GM19025 (cell line): ENCODE data around the gene TMCO6.
"Not testable (repeated sequence)": the region's sequence is repeated elsewhere in the genome, so short reads cannot be mapped to it uniquely, and the experiment has no call there.

Experiments used
- ATAC-seq: cut with Tn5 transposase; IDR thresholded peaks from one replicate; pipeline ENCODE4 v1.9.1; 2021; ENCODE audit warnings: mild to moderate bottlenecking, low read depth, moderate library complexity; ENCODE audit not compliant: unreplicated experiment

Gene TMCO6

DNA sequence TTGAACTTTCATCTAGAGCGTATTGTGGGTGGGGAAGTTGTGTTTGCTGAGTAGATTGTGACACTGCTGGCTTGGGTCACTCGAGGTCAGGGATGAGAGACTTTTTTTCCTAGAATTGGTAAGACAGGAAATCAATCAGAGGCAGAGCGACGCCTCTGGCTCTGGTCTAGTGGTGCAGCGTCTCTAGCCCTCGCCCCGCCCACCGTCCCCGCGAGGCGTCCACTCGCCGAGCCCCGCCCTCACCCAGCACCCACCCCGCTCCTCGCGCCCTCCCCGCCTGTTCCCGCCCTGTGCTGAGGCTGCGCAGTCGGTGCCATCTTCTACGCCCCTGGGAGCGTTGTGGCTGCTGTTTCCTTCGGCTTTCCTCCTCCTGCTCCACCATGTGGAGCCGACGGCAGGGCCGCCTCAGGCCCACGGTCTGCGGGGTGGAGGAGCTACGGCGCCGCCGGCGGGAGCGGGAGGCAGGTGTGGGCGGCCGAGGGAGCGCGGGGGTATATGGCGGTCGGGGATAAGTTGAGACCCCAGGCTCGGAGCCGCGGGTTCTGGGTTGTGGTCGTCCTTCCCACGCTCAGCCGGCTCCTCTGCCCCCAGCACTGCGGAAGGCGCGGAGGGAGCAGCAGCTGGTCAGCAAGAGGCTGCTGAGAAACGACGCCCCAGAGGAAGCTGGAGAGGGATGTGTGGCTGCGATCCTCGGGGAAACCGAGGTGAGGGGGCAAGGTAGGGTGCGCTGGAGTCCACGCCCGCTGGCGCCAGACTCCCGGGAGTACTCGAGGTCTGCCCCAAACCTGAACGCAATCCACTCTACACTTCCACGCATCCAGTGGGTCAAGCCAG is at the start of gene TMCO6:
TMCO6 (plus strand) TSS at position 304 of the 834 bp plus-strand sequence; CDS start at position 381, 77 bp downstream.
- peak; percentile 96 for ATAC-seq

- ATAC-seq, result no peak
Observed at GRCh38 chr5:140590861-140591260, 48.4 kb upstream of the TMCO6 start.

DNA sequence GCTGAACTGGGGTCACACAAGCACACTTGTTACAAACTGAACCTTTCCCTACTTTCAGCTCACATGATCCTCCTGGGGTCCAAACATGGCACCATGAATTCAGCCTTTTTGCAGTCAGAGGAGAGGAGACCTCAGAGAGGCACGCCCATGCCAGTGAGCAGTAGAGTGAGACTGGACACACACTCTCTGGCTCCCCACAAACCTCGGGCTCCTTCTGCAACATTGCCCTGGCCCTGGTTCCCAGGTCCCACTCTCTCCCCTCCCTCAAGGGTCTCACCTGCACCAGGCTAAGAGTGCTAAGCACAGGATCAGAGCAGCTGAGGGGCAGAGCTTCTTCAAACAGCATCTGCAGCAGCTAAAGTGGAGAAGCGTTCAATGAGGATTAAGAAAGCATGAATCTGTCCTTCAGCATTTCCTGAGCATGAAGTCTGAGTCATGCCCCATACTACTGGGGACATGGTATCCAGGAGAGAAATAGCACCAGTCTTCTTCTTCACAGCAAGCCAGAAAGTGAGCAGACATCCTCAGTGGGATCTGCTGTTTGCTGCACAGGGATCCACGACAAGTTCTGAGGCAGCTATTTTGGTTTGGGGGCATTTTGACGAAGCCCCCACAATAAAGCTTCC is 47.4 kb upstream of the TMCO6 start:
- ATAC-seq, result no peak

DNA sequence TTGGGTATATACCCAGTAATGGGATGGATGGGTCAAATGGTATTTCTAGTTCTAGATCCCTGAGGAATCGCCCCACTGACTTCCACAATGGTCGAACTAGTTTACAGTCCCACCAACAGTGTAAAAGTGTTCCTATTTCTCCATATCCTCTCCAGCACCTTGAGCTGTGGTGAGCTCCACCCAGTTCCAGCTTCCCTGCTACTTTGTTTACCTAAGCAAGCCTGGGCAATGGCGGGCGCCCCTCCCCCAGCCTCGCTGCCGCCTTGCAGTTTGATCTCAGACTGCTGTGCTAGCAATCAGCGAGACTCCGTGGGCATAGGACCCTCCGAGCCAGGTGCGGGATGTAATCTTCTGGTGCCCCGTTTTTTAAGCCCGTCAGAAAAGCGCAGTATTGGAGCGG is 46.2 kb upstream of the TMCO6 start:
- not testable (repeated sequence) for ATAC-seq

GRCh38 chr5:140594169-140594568 is 45.1 kb upstream of the TMCO6 start:
- no peak for ATAC-seq

DNA sequence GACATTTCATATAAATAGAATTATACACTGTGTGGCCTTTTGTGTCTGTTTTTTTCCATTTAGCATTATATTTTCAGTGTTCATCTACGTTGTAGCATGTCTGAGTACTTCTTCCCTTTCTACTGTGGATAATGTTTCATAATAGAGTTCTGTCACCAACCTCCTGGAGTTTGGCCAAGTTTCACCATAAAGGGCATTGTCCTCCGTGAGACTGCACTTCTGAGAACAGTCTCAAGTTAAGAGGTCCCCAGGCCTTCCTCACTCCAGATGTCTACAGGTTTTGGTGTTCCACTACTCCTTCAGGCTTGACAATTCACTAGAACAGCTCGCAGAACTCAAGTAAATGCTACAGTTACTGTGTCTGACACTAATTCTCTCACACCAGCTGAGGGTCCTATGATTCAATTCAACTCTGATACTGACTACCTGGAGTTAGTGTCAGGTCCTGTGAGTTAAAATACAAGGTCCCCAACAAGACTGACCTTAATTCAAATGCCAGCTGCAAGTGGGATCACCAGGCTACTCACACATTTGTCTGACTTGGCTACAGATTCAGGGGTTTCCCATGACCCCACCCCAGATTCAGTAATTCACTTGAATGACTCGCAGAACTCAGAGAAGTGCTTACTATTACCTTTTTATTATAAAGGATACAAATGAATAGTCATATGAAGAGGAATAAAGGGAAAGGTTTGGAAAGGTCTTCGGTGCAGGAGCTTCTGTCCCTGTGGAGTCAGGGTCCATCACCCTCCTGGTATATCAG is 43.5 kb upstream of the TMCO6 start:
- no peak for ATAC-seq

DNA sequence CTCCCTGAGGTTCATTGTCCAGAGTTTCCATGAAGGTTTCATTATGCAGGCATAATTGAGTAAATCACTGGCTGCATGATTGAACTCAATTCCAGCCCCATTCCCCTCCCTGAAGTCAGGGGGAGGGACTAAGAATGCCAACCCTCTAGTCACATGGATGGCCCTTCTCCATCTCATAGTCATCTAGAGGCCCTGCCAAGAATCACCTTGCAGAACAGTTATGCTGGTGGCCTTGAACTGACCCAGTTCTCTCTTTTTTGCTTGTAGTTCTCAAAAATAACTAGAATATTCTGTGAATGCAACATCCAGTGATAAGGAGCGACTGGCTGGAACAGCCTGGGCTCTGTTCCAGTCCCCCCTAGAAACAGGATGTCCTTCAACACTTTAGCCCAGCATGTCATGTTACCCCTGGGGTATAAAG is 42.9 kb upstream of the TMCO6 start:
- ATAC-seq, result no peak

DNA sequence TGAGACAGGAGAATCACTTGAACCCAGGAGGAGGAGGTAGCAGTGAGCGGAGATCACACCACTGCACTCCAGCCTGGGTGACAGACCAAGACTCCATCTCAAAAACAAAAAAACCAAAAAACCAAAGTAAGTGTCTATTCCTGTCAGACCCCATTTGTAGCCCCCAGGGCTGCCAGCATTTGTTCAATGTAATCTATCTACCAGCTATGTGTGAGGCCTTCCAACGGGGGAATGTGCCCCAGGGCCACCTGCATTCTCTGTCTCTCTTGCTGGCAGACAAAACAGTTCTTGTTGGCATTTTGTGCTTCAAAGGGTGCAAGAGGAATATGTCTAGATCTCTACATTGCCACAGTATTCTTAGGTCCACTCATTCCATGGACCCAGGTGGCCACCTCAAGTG is 40.4 kb upstream of the TMCO6 start:
- ATAC-seq, result no peak

GRCh38 chr5:140600096-140600495 is 39.2 kb upstream of the TMCO6 start:
- no peak for ATAC-seq

DNA sequence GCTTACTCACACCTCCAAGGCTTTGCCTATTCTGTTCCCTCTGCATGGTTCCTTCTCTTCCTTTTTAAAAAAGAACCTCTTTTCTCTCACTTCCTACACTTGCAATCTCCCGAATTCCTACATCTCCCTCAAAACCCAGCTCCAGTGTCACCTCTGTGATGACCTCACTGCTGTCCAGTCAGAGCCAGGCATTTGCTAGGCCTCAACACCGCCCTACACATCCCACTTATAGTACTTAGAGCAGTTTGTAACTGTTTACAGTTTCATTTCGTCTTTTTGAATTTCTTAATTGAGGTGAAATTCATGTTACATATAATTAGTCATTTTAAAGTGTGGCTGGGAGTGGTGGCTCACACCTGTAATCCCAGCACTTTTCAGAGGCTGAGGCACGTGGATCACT is 37.1 kb upstream of the TMCO6 start:
- no peak for ATAC-seq

DNA sequence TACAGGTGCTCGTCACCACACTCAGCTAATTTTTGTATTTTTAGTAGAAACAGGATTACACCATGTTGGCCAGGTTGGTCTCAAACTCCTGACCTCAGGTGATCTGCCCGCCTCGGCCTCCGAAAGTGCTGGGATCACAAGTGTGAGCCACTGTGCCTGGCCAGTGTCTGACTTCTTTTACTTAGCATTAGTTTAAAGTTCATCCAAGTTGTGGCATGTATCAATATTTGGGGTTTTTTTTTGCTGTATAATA is 35.9 kb upstream of the TMCO6 start:
- not testable (repeated sequence) for ATAC-seq

DNA sequence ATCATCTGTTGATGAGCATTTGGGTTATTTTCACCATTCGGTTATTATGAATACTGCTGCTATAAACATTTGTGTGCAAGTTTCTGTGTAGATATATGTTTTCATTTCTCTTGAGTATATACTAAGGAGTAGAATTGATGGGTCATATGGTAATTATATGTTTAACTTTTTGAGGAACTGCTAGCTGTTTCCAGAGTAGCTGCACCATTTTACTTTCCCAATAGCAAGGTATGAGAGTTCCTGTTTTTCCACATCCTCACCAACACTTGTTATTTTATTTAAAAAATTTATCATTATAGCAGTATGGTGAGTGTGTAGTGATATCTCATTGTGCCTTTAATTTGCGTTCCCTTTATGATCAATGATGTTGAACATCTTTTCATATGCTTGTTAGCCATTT is 35.5 kb upstream of the TMCO6 start:
- no peak for ATAC-seq

DNA sequence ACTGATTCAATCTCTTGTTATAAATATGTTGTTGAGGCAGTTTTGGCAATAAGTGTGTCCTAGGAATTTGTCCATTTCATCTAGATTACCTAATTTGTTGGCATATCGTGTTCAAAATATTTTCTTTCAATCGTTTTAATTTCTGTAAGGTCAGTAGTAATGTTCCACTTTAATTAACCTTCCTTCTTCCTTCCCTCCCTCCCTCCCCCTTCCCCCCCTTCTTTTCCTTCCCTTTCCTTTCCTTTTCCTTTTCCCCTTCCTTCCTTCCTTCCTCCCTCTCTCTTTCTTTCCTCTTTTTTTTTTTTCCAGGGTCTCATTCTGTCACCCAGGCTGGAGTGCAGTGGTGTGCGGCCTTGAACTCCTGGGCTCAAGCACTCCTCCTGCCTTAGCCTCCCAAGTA is 33.4 kb upstream of the TMCO6 start:
- ATAC-seq, result no peak

GRCh38 chr5:140607031-140607430 is 32.2 kb upstream of the TMCO6 start:
- ATAC-seq, result no peak

GRCh38 chr5:140608722-140609121 is 30.5 kb upstream of the TMCO6 start:
- no peak for ATAC-seq

GRCh38 chr5:140609126-140609525 is 30.1 kb upstream of the TMCO6 start:
- ATAC-seq, result no peak

DNA sequence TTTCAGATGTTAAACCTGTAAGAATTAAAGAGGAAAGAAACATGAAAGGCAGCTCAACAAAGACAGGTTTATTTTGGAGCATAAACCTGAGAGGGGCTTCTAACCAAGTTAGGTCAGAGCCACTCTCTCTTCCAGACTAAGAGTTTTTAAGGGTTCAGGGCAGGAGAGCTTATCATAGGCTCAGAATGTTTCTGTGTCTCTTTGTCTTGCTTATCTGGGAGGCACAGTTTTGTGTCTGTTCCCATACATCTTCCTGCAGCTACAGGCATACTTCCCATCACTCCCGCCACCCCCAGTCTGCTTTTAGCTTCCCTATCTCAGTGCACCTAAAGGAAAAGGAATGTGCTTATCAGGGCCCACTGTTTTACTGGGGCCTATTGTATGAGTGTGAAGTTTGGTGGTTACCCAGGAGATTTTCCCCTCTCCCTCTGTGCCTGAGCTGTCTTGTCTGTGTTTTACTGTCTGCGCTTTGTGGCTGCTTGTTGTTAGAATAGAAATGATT is 28.2 kb upstream of the TMCO6 start:
- ATAC-seq, result no peak

DNA sequence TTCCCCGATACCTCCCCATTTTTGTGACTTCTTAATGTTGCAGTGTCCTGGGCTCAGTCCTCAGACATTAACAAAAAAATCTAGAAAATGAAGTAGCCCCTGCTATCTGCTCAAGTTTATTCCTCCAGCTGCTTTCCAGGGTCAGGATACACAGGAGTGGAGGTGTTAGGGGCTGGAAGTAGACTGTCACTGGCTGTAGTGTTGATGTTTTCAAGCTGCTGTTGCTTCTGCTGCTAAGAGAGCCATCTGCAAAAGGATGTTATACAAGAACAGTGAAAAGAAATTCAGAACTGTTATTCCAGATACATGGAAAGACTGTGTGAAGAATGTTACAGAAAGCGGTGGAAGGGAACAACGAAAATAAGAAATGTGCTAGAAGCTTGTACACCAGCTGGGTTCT is 16.9 kb upstream of the TMCO6 start:
- no peak for ATAC-seq

DNA sequence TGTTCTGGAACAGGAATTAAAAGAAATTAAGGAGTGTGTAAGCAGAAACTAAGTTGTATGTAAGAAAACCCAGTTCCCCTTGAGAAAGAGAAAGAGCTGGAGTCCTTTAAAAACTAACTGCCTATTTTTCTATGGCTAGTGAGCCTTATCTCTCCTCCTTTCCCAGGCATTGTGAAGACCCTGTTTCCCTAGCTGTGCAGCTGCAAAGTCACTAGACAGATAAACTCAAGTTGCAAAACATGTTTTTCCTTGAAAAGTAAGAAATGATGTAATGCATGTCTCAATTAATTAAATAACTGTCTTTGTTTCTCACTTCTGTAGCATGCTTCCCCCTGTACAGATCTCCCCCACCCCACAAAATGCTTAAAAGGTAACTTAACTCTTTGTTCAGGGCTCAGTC is 16.2 kb upstream of the TMCO6 start:
- ATAC-seq, result not testable (repeated sequence)

DNA sequence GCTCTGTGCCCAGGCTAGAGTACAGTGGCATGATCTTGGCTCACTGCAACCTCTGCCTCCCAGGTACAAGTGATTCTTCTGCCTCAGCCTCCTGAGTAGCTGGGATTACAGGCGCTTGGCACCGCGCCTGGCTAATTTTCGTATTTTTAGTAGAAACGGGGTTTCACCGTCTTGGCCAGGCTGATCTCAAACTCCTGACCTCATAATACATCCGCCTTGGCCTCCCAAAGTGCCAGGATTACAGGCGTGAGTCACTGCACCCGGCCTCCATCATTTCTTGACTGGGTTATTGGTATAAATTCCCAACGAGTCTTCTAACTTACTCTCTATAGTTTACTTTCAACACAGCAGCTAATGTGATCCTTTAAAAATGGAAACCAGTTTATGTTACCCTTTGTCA is 14.4 kb upstream of the TMCO6 start:
- not testable (repeated sequence) for ATAC-seq

DNA sequence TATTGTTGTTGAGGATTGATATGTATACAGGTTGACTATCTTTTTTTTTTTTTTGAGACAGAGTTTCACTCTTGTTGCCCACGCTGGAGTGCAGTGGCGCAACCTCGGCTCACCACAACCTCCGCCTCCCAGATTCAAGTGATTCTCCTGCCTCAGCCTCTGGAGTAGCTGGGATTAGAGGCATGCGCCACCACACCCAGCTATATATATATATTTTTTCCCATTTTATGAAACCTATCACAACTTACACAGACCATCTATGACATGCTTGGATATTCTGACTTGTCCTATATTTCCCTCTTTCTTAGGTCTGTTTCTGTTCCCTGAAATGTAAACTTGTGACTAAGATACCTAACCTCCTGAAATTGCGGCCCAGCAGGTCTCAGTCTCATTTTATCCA is 11.3 kb upstream of the TMCO6 start:
- ATAC-seq, result no peak
